Suprapubic skin (tissue), 3 donors: ENCODE data around the gene SBNO2.

Experiments
- CTCF ChIP-seq, 2 donors: fragments of 200-600 bp in 1 of 2; fragments of 450-650 bp in 1 of 2; sonication (generic) in 1 of 2; IDR thresholded peaks; one replicate each; pipeline ENCODE4 v1.5.1; 2016 to 2019; ENCODE audit warnings: antibody characterized with exemption in 2 of 2, mild to moderate bottlenecking in 1 of 2, moderate library complexity in 1 of 2
- POLR2AphosphoS5 ChIP-seq, 3 donors: sonication (generic); formaldehyde crosslinking; IDR thresholded peaks; one replicate each; pipeline ENCODE4 v1.6.1; 2017; ENCODE audit warnings: antibody characterized with exemption in 3 of 3

DNA sequence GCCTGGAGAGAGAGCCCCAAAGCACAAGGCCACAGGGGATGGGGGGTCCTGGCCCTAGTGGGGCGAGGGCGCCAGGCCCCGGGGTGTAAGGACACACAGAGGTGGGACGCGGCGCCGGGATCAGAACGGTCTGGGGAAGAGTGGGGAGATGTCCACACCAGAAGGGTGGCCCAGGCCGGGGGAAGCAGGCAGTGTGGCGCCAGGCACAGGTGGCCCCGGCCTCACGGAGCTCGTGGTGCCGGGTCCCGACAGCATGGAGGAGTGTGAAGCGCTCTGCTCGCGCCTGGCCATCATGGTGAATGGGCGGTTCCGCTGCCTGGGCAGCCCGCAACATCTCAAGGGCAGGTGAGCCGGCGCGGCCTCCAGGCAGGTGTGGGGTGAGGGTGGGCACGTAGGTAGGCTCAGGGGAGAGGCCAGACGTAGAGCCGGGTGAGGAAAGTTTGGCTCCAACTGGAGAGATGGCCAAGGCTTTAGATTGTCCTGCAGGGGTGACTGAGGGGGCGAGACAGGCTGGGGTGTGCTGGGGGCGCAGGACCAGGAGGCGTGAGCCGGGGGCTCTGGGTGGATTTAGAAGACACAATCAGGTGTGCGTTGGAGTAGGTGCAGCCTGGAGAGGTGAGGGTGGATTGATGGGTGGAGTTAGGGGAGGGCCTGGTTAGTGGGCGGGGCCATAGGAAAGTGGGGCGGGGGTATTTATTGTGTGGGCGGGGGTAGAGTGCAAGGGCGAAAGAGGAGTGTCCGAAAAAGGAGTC, 110.0 kb downstream of the SBNO2 start:
- TF ChIP-seq CTCF (IDR thresholded peaks at IDR 0.05), result no peak
- no peak for TF ChIP-seq POLR2AphosphoS5 (IDR thresholded peaks at IDR 0.05)
